Measurements from ENCODE around the gene GFM1.

- no peak for TF ChIP-seq EZH2 (IDR thresholded peaks at IDR 0.05)
- TF ChIP-seq POLR2AphosphoS5 (IDR thresholded peaks at IDR 0.05; ENCODE audit: borderline replicate concordance, low read depth, low read length), result no peak
Observed at GRCh38 chr3:158696618-158697017, 52.3 kb downstream of the GFM1 start.

Data from SK-N-MC (cell line).